ENCODE results near the gene BEAN1.
"Not testable (repeated sequence)": the region's sequence is repeated elsewhere in the genome, so short reads cannot be mapped to it uniquely, and the experiment has no call there.

The BEAN1 gene

GRCh38 chr16:66442502-66443268 lies 15.6 kb downstream of the BEAN1 start:
- no peak for DNase-seq

- no peak for DNase-seq
These were observed 16.2 kb downstream of the BEAN1 start for GRCh38 chr16:66443269-66443652.

GRCh38 chr16:66444049-66444481 lies 17.0 kb downstream of the BEAN1 start:
- no peak for DNase-seq

- no peak for DNase-seq
These were observed 19.6 kb downstream of the BEAN1 start for GRCh38 chr16:66446737-66447136.

- no peak for DNase-seq
These were observed 20.4 kb downstream of the BEAN1 start for GRCh38 chr16:66447491-66447890.

GRCh38 chr16:66451548-66451947 lies 24.5 kb downstream of the BEAN1 start:
- no peak for DNase-seq

- not testable (repeated sequence) for DNase-seq
These were observed 26.1 kb downstream of the BEAN1 start for GRCh38 chr16:66453230-66453629.

- no peak for DNase-seq
These were observed 27.7 kb downstream of the BEAN1 start for GRCh38 chr16:66454751-66455150.

- no peak for DNase-seq
These were observed 28.9 kb downstream of the BEAN1 start for GRCh38 chr16:66455970-66456369.

GRCh38 chr16:66457888-66458287 lies 30.8 kb downstream of the BEAN1 start:
- DNase-seq = no peak

GRCh38 chr16:66458292-66458691 lies 31.2 kb downstream of the BEAN1 start:
- no peak for DNase-seq

- no peak for DNase-seq
These were observed 31.8 kb downstream of the BEAN1 start for GRCh38 chr16:66458853-66459252.

GRCh38 chr16:66459878-66460277 lies 32.8 kb downstream of the BEAN1 start:
- no peak for DNase-seq

- no peak for DNase-seq
These were observed 33.6 kb downstream of the BEAN1 start for GRCh38 chr16:66460703-66461102.

GRCh38 chr16:66462912-66463311 lies 35.8 kb downstream of the BEAN1 start:
- no peak for DNase-seq

GRCh38 chr16:66465946-66466345 lies 38.9 kb downstream of the BEAN1 start:
- not testable (repeated sequence) for DNase-seq

- not testable (repeated sequence) for DNase-seq
These were observed 39.5 kb downstream of the BEAN1 start for GRCh38 chr16:66466636-66467035.

GRCh38 chr16:66467611-66468010 lies 40.5 kb downstream of the BEAN1 start:
- no peak for DNase-seq

GRCh38 chr16:66468321-66468965 lies 41.3 kb downstream of the BEAN1 start:
- no peak for DNase-seq

GRCh38 chr16:66469291-66469946 lies 42.3 kb downstream of the BEAN1 start:
- DNase-seq = no peak

GRCh38 chr16:66469947-66470546 lies 43.0 kb downstream of the BEAN1 start:
- DNase-seq = no peak

- no peak for DNase-seq
These were observed 43.5 kb downstream of the BEAN1 start for GRCh38 chr16:66470556-66470955.

GRCh38 chr16:66471264-66471663 lies 44.2 kb downstream of the BEAN1 start:
- DNase-seq = no peak

Measured in OCI-M1 (cell line).